Measurements from ENCODE around the gene TXNRD2.

Gene TXNRD2

DNA sequence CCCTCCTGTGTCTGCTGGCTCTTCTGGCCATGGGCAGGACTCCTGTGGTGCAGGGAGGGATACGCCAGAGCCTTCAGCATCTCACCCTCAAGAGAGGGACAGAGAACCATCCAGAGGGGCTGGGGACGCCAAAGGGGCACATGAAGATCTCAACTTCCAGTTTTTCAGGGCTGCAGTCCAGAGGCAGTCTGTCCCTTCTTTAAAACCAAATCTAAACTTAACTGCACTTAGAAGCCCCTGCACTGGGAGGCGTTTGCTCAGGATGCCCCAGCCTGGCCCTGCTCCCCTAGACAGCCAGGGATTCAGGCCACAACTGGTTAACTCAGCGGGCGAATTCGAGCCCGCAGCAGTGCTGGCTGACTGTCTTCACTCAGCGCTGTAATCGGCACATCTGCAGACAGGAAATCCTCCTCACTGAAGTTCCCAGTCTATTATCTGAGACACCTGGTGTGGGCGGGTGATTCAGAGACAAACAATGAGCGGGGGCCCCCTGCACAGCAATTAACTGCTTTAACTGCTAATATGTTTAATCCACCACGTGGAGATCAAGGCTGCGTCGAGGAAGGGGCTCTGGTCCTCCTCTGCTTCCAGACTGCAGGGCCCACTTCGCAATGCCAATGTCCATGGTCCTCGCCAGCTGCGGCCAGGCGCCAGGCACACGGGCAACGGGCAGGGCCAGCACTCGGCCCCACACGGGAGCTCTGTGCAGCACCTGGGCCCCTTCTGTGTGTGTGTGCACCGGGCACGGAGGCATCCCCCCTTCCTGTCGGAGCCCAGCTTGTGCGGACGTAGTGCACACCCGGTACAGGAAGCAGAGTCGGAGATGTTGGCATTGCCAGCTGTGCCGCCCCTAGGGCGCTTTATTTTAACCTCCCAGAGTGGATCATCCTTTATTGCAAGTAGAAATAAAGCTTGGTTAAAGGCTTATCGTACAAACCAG lies 50.0 kb downstream of the TXNRD2 start:
- TF ChIP-seq SIN3A (IDR thresholded peaks at IDR 0.05; ENCODE audit: borderline replicate concordance, insufficient read depth, low read length) (no peak; the same call in 1 of the 2 replicates), POLR2AphosphoS5 (IDR thresholded peaks at IDR 0.05; ENCODE audit: low read depth, low read length) (0 out of 2 replicates have a peak, but pooled peaks have one; percentile 36), TAF1 (IDR thresholded peaks at IDR 0.05; ENCODE audit: borderline replicate concordance, insufficient read depth, low read length) (no peak), FOXP2 (optimal IDR thresholded peaks at IDR 0.05; ENCODE audit: borderline replicate concordance, extremely low read depth, extremely low read length, insufficient read depth) (peak; percentile 34)
- TF ChIP-seq, protein P1, sequence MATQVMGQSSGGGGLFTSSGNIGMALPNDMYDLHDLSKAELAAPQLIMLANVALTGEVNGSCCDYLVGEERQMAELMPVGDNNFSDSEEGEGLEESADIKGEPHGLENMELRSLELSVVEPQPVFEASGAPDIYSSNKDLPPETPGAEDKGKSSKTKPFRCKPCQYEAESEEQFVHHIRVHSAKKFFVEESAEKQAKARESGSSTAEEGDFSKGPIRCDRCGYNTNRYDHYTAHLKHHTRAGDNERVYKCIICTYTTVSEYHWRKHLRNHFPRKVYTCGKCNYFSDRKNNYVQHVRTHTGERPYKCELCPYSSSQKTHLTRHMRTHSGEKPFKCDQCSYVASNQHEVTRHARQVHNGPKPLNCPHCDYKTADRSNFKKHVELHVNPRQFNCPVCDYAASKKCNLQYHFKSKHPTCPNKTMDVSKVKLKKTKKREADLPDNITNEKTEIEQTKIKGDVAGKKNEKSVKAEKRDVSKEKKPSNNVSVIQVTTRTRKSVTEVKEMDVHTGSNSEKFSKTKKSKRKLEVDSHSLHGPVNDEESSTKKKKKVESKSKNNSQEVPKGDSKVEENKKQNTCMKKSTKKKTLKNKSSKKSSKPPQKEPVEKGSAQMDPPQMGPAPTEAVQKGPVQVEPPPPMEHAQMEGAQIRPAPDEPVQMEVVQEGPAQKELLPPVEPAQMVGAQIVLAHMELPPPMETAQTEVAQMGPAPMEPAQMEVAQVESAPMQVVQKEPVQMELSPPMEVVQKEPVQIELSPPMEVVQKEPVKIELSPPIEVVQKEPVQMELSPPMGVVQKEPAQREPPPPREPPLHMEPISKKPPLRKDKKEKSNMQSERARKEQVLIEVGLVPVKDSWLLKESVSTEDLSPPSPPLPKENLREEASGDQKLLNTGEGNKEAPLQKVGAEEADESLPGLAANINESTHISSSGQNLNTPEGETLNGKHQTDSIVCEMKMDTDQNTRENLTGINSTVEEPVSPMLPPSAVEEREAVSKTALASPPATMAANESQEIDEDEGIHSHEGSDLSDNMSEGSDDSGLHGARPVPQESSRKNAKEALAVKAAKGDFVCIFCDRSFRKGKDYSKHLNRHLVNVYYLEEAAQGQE (IDR thresholded peaks at IDR 0.05; ENCODE audit: insufficient read depth in 1 of 2, low read depth in 2 of 2, low read length in 2 of 2) = peak in 1 of 2 experiments; percentile 70; a peak in 1 of 4 replicates

DNA sequence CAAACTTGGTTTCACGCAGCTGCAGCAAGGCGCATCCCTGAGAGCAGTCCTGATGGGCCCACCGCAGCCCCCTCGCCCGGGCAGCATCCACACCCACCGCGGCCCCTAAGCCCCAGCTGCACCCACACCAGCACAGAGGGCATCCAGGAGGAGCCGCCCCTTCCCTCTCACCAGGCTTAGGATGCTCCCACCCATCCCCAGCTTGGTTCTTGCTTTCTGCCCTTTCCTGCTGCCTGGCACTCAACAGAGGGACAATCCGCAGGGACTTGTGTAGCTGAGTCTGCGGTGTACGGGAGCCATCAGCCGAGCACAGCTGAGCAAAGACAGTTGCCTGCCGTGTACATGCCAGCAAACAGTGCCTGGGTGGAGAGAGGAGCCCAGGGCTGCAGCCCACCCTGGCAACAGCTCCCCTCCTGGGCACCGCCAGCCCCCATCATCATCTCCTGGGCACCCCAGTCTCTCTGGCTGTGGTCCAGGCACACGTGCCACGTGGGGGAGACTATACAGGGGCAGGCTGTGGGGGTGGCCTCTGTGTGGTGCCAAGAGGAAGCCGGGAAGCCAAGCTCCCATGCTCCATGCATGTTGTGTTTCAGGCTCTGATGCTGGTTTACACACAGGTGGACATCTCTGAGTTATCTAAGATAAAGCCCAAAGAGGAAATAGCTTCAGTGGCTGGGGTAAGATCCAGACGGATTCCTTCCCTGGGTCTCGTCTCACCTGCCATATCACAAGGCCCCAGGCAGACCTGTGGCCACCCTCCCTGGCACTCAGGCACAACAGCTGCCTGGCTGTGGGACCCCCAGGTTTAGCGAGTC lies 50.9 kb downstream of the TXNRD2 start:
- TF ChIP-seq TAF1 (IDR thresholded peaks at IDR 0.05; ENCODE audit: borderline replicate concordance, insufficient read depth, low read length) = no peak
- TF ChIP-seq, protein P1 (IDR thresholded peaks at IDR 0.05; ENCODE audit: insufficient read depth in 1 of 2, low read depth in 2 of 2, low read length in 2 of 2) = no peak

DNA sequence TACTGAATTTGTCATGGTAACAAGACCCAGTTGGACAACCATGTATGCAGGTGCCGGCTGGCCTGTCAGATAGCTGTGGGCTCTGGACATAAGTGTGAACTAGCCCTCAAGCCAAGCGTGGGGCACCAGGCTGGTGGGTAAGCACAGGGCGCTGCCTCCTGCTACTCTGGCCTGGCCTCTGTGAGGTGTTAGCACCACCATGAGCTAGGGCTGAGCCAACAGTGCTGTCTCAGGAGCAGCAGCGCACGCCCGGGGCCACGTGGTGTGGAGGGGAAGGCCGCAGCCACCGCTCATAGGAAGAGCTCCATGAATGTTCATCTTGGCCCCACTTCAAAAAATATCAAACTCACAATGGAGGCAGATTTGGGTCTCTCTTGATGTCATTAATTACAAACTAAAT lies 51.7 kb downstream of the TXNRD2 start:
- TF ChIP-seq, protein P1 (IDR thresholded peaks at IDR 0.05; ENCODE audit: insufficient read depth in 1 of 2, low read depth in 2 of 2, low read length in 2 of 2) = no peak
- no peak for TF ChIP-seq TAF1 (IDR thresholded peaks at IDR 0.05; ENCODE audit: borderline replicate concordance, insufficient read depth, low read length)
- TF ChIP-seq SIN3A (IDR thresholded peaks at IDR 0.05; ENCODE audit: borderline replicate concordance, insufficient read depth, low read length) = no peak
- no peak for TF ChIP-seq POLR2AphosphoS5 (IDR thresholded peaks at IDR 0.05; ENCODE audit: low read depth, low read length)
- no peak for TF ChIP-seq FOXP2 (optimal IDR thresholded peaks at IDR 0.05; ENCODE audit: borderline replicate concordance, extremely low read depth, extremely low read length, insufficient read depth)

DNA sequence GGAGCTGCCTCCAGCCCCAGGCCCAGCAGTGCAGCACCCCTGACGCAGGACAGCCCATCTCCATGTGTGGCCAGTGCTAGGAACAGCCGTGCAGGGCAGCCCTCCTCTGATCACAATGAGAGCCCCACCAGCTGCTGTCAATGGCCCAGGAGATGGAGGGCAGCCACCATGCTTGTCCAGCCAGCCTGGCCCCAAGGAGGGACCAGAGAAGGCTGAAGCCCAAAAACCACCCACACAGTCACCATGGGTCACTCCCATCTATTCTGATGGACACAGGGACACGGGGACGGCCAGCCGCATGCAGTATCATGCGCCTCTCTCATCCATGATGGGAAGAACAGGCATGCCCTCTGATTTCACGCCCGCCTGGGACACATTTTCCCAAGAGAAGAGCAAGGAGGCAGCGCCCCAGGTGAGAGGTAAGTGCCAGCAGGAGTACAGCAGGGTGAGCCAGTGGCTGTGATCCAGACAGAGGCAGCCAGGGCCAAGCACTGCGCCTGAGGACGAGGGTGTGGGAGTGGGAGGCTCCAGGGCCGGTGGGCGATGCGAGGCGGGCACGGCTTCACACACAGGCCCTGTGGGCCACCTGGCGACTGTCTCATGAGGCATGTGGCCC lies 53.4 kb downstream of the TXNRD2 start:
- no peak for TF ChIP-seq FOXP2 (optimal IDR thresholded peaks at IDR 0.05; ENCODE audit: borderline replicate concordance, extremely low read depth, extremely low read length, insufficient read depth)
- no peak for TF ChIP-seq POLR2AphosphoS5 (IDR thresholded peaks at IDR 0.05; ENCODE audit: low read depth, low read length)
- TF ChIP-seq SIN3A (IDR thresholded peaks at IDR 0.05; ENCODE audit: borderline replicate concordance, insufficient read depth, low read length) = no peak
- TF ChIP-seq, protein P1 (IDR thresholded peaks at IDR 0.05; ENCODE audit: insufficient read depth in 1 of 2, low read depth in 2 of 2, low read length in 2 of 2) = no peak
